GM20000 (cell line): ENCODE results near the gene MORC3.
"Not testable (repeated sequence)": the region's sequence is repeated elsewhere in the genome, so short reads cannot be mapped to it uniquely, and the experiment has no call there.

Experiments used
- DNase-seq: peaks from one replicate; pipeline ENCODE4 v3.0.0; 2012; ENCODE audit warnings: low spot score
- TF ChIP-seq, protein P1 (sequence below): IDR thresholded peaks from 2 replicates; pipeline ENCODE4 v1.5.1; 2012; ENCODE audit warnings: mild to moderate bottlenecking, control low read depth; ENCODE audit errors: extremely low read depth, missing control alignments

MORC3 gene

DNA sequence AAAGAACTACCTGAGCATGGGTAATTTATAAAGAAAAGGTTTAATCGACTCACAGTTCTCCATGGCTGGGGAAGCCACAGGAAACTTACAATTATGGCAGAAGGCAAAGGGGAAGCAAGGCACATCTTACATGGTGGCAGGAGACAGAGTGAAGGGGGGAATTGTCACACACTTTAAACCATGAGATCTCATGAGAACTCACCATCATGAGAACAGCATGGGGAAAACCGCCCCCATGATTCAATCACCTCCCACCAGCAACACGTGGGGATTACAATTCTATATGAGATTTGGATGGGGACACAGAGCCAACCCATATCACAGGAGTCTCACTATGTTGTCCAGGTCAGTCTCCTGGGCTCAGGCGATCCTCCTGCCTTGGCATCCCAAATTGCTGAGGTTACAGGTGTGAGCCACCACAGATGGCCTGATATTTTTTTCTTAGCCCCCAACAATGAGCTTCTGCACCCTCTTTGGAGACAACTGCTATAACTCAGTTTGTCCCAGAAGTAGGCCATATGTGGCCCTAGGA is 22.5 kb upstream of the MORC3 start:
- TF ChIP-seq, protein P1, sequence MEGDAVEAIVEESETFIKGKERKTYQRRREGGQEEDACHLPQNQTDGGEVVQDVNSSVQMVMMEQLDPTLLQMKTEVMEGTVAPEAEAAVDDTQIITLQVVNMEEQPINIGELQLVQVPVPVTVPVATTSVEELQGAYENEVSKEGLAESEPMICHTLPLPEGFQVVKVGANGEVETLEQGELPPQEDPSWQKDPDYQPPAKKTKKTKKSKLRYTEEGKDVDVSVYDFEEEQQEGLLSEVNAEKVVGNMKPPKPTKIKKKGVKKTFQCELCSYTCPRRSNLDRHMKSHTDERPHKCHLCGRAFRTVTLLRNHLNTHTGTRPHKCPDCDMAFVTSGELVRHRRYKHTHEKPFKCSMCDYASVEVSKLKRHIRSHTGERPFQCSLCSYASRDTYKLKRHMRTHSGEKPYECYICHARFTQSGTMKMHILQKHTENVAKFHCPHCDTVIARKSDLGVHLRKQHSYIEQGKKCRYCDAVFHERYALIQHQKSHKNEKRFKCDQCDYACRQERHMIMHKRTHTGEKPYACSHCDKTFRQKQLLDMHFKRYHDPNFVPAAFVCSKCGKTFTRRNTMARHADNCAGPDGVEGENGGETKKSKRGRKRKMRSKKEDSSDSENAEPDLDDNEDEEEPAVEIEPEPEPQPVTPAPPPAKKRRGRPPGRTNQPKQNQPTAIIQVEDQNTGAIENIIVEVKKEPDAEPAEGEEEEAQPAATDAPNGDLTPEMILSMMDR = no peak
- no peak for DNase-seq

DNA sequence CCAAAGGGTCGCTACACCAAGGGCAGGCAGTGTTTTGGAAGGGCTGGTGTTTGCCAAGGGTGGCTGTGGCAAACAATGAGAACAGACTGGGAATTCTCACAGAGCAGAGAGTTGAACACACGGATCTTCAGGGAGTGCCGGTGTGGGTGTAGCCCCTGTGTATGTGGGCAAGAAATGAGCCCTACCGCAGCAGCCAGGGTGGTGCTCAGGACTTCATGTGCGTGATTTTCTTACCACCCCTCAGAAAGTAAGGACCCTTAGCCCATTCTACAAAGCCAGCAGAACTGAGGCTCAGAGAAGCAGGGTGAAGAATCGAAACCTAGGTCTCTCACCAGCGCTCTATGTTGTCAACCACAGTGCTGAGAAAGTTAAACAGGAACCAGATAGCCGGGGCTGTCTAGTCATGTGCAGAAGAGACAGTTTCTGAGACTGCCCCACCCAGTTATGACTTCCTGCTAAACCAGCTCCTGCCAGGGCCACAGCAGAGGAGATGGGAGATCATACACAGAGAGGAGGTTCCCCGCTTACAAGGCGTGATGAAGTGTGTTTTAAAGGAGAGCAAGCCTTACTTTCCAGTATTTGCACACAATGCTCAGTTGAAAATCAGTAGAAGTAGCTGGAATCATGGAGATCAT is 21.9 kb upstream of the MORC3 start:
- TF ChIP-seq, protein P1 = no peak
- DNase-seq = peak; percentile 92

DNA sequence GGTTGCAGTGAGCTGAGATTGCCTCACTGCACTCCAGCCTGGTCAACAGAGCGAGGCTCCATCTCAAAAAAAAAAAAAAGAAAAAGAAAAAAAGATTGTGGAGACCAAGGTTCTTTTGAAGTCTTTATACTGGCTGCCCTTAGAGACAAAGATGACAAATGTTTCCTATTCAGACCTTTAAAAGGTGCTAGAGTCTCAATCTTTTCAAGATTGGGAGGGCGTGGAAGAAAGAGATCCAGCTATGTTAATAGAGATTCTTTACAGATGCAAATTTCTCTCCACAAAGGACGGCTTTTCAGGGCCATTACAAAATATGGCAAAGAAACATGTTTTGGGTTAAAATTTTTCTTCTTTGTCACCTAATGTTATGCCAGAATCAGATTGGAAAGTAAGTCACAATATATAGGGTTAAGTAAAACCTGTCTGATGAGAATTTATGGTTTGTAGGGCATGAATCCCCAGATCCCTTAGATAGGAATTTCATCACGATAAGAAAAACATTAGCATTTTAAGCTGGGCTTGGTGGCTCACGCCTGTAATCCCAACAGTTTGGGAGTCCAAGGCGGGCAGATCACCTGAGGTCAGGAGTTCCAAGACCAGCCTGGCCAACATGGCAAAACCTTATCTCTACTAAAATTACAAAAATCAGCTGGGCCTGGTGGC is 13.0 kb upstream of the MORC3 start:
- DNase-seq = no peak
- TF ChIP-seq, protein P1 = no peak

DNA sequence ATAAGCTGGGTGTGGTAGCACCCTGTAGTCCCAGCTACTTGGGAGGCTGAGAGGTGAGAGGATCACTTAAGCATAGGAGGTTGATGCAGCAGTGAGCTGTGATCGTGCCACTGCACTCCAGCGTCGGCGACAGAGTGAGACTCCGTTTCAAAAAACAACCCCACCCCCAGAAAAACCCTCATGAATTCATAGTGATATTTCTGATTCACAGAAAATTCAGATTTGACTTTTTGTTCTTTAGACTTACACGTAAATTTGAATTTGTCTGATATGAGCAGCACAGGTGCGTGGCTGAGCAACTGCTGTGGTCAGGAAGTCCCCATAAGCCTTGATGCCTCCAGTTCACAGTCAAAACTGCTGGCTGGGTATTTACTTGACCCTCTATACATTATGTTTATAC is 10.0 kb upstream of the MORC3 start:
- DNase-seq = peak; percentile 60
- TF ChIP-seq, protein P1 = no peak

DNA sequence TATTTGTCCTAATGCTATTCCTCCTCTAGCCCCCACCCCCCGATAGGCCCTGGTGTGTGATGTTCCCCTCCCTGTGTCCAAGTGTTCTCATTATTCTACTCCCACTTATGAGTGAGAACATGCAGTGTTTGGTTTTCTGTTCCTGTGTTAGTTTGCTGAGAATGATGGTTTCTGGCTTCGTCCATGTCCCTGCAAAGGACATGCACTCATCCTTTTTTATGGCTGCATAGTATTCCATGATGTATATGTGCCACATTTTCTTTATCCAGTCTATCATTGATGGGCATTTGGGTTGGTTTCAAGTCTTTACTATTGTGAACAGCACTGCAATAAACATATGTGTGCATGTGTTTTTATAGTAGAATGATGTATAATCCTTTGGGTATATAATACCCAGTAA is 6.6 kb upstream of the MORC3 start:
- DNase-seq = not testable (repeated sequence)

DNA sequence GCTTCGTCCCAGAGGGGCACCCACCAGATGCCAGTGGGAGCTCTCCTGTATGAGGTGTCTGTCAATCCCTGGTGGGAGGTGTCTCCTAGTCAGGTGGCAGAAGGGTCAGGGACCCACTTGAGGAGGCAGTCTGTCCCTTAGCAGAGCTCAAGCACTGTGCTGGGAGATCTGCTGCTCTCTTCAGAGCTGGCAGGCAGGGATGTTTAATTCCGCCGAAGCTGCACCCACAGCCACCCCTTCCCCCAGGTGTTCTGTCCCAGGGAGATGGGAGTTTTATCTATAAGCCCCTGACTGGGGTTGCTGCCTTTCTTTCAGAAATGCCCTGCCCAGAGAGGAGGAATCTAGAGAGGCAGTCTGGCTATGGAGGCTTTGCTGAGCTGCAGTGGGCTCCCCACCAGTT is 4.0 kb upstream of the MORC3 start:
- DNase-seq = not testable (repeated sequence)

DNA sequence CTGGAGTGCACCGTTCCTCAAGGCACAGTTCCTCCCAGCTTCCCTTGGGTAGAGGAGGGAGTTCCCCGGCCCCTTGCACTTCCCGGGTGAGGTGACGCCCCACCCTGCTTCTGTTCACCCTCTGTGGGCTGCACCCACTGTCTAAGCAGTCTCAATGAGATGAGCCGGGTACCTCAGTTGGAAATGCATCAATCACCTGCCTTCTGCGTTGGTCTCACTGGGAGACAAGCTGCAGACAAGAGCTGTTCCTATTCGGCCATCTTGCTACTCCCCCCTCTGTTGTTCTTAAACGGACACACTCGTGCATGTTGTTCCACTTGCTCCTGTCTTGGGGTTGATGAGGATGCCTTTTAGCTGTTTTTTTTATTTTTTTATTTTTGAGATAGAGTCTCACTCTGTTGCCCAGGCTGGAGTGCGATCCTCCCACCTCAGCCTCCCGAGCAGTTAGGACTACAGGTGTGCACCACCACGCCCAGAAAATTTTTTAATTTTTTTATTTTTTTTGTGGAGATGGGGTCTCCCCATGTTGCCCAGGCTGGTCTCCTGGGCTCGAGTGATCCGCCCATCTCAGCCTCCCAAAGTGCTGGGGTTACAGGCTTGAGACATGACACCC is 3.0 kb upstream of the MORC3 start:
- TF ChIP-seq, protein P1 = no peak
- no peak for DNase-seq

DNA sequence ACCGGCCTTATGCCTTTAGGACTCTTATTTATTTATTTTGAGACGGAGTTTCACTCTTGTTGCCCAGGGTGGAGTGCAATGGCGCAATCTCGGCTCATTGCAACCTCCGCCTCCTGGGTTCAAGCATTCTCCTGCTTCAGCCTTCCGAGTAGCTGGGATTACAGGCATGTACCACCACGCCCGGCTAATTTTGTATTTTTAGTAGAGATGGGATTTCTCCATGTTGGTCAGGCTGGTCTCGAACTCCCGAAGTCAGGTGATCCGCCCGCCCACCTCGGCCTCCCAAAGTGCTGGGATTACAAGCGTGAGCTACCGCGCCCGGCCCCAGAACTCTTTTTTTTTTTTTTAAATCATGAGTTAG is 611 bp upstream of the MORC3 start:
- not testable (repeated sequence) for DNase-seq
